WTC11 (cell line): ENCODE measurements around the gene ISLR. TPM values are rescaled to one million over a fixed set of nuclear protein-coding genes. Genes with fewer than 3 reads are reported as not detected.
A peak's percentile ranks its signal among the peaks of the same experiment; 100 is the strongest.

ENCODE experiments used
- ATAC-seq: fragments of 200-7000 bp; cut with Tn5 transposase; 2 replicates; pipeline ENCODE4 v1.10.0; 2021; ENCODE audit warnings: mild to moderate bottlenecking, moderate library complexity
- CTCF ChIA-PET: fragments of 300-600 bp; sonication (Branson Sonifier 250); formaldehyde crosslinking; loops from one replicate; lab custom pipeline; 2021; ENCODE audit warnings: antibody characterized with exemption; lab: Charles Lee
- POLR2A ChIA-PET: fragments of 350-600 bp; sonication (Branson Sonifier 250); formaldehyde crosslinking; loops from one replicate; lab custom pipeline; 2021; ENCODE audit warnings: antibody characterized with exemption; lab: Charles Lee
- DNase-seq: peaks from one replicate; pipeline ENCODE4 v3.0.0; 2021; ENCODE audit warnings: low spot score
- H3K27ac Mint-ChIP-seq: 2 replicates; pipeline ENCODE4 v1.8.0; 2021; ENCODE audit warnings: mixed read lengths
- H3K27me3 Mint-ChIP-seq: 2 replicates; pipeline ENCODE4 v1.8.0; 2021; ENCODE audit warnings: low read depth, mild to moderate bottlenecking, moderate library complexity, mixed read lengths
- H3K36me3 Mint-ChIP-seq: 2 replicates; pipeline ENCODE4 v1.8.0; 2021; ENCODE audit warnings: mixed read lengths
- H3K4me1 Mint-ChIP-seq: 2 replicates; pipeline ENCODE4 v1.8.0; 2022; ENCODE audit warnings: mixed read lengths
- H3K4me3 Mint-ChIP-seq: 2 replicates; pipeline ENCODE4 v1.8.0; 2021; ENCODE audit warnings: mild to moderate bottlenecking, moderate library complexity, mixed read lengths
- H3K9me3 Mint-ChIP-seq: 2 replicates; pipeline ENCODE4 v1.8.0; 2021; ENCODE audit warnings: mixed read lengths
- GRHL2 ChIP-seq: fragments of 250-450 bp; sonication (Bioruptor Pico); IDR thresholded peaks from 2 replicates; pipeline ENCODE4 v1.8.0; 2022; ENCODE audit warnings: mild to moderate bottlenecking, moderate library complexity; ENCODE audit not compliant: insufficient replicate concordance, severe bottlenecking
- MAX ChIP-seq: sonication (generic); formaldehyde crosslinking; IDR thresholded peaks from 2 replicates; pipeline ENCODE4 v1.8.0; 2022; ENCODE audit warnings: mild to moderate bottlenecking, missing genetic modification reagents
- MXD4 ChIP-seq: fragments of 250-450 bp; sonication (Bioruptor Pico); IDR thresholded peaks from 2 replicates; pipeline ENCODE4 v1.8.0; 2021; ENCODE audit warnings: mild to moderate bottlenecking, moderate library complexity, borderline replicate concordance
- NR3C1 ChIP-seq: sonication (generic); formaldehyde crosslinking; conservative IDR thresholded peaks from 2 replicates; pipeline ENCODE4 v1.8.1; 2023; ENCODE audit warnings: low read depth, mild to moderate bottlenecking, missing genetic modification reagents
- USF1 ChIP-seq: sonication (generic); formaldehyde crosslinking; IDR thresholded peaks from 2 replicates; pipeline ENCODE4 v1.8.0; 2022; ENCODE audit warnings: mild to moderate bottlenecking, missing genetic modification reagents
- USF2 ChIP-seq: sonication (generic); formaldehyde crosslinking; IDR thresholded peaks from 2 replicates; pipeline ENCODE4 v1.8.1; 2023; ENCODE audit warnings: mild to moderate bottlenecking, missing genetic modification reagents, moderate library complexity
- ZNF263 ChIP-seq: sonication (generic); formaldehyde crosslinking; IDR thresholded peaks from 2 replicates; pipeline ENCODE4 v1.8.1; 2022; ENCODE audit warnings: low read depth, mild to moderate bottlenecking, moderate library complexity, missing genetic modification reagents
- ZNF423 ChIP-seq: fragments of 250-450 bp; sonication (Bioruptor Pico); IDR thresholded peaks from 2 replicates; pipeline ENCODE4 v2.1.2; 2022; ENCODE audit warnings: mild to moderate bottlenecking, moderate library complexity
- total RNA-seq: library from RNA; stranded (reverse); gene quantifications from 3 replicates; pipeline ENCODE4 v1.2.3, GENCODE V29; 2021
- TF ChIP-seq, protein P1 (sequence below): sonication (generic); formaldehyde crosslinking; IDR thresholded peaks from 2 replicates; pipeline ENCODE4 v1.8.0; 2023; ENCODE audit warnings: missing genetic modification reagents, mild to moderate bottlenecking, borderline replicate concordance
- TF ChIP-seq, protein P2 (sequence below): sonication (generic); formaldehyde crosslinking; IDR thresholded peaks from 2 replicates; pipeline ENCODE4 v1.8.0; 2022; ENCODE audit warnings: missing genetic modification reagents
- TF ChIP-seq, protein P3 (sequence below): sonication (generic); formaldehyde crosslinking; IDR thresholded peaks from 2 replicates; pipeline ENCODE4 v1.8.0; 2023; ENCODE audit warnings: mild to moderate bottlenecking, missing genetic modification reagents

ISLR gene
- total RNA-seq, 1 experiment from 2014 or later: 0.63 TPM

DNA sequence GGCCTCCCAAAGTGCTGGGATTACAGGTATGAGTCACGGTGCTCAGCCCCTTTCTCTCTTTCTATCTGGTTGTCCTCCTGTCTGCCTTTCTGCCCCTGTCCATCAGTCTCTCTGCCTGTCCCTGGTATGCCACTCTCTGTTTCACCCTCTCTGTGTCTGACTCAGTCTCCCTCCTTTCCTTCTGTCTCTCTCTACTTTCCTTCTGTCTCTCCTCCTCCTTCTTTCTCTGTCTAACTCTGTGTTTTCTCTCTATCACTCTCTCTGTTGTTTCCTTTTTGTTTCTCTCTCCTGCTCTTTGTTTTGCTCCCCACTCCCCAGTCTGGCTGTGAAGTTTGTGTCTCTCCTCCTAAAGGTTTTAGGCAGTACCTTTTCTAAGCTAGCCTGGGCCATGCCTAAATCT lies 38.1 kb downstream of the ISLR start (continued):
- no peak for TF ChIP-seq USF1 (CRISPR knock-in tag)
- TF ChIP-seq GRHL2: no peak

DNA sequence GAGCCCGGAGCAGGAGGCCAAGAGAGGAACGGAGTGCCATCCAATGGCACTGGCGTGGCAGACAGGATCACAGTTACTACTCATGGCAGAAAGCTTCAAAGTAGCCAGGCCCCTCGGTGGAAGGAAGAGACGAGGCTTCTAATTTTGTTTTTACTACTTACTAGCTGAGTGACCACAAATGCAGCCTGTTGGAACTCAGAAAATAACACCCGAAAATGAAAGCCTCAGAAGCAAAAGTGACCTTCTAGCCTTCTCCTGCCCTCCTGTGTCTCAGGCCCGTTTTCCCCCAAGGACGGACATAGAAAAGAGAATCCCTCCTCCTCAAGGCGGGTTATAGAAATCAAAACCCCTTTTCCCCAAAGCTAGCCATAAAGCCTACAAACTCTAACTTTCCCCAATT lies 39.0 kb downstream of the ISLR start:
- DNase-seq (no peak), ATAC-seq (no peak)
- Mint-ChIP-seq H3K36me3 (peaks cover 8% of the 10 kb centered on the region; the same call in 1 of the 2 replicates), H3K4me3 (no peak overlapping the region), H3K9me3 (no peaks in the 10 kb centered on the region), H3K27me3 (peaks cover 37% of the 10 kb centered on the region), H3K4me1 (peaks cover 81% of the 10 kb centered on the region), H3K27ac (no peak overlapping the region)
- ChIA-PET CTCF (interaction anchor here (1.1 to 1.4 kb wide), 3 partner anchors 95 to 176 kb away, joined by 3 to 6 read pairs (median 4); no protein-coding TSS in a partner anchor), POLR2A (no interaction called here)
- TF ChIP-seq, protein P1, sequence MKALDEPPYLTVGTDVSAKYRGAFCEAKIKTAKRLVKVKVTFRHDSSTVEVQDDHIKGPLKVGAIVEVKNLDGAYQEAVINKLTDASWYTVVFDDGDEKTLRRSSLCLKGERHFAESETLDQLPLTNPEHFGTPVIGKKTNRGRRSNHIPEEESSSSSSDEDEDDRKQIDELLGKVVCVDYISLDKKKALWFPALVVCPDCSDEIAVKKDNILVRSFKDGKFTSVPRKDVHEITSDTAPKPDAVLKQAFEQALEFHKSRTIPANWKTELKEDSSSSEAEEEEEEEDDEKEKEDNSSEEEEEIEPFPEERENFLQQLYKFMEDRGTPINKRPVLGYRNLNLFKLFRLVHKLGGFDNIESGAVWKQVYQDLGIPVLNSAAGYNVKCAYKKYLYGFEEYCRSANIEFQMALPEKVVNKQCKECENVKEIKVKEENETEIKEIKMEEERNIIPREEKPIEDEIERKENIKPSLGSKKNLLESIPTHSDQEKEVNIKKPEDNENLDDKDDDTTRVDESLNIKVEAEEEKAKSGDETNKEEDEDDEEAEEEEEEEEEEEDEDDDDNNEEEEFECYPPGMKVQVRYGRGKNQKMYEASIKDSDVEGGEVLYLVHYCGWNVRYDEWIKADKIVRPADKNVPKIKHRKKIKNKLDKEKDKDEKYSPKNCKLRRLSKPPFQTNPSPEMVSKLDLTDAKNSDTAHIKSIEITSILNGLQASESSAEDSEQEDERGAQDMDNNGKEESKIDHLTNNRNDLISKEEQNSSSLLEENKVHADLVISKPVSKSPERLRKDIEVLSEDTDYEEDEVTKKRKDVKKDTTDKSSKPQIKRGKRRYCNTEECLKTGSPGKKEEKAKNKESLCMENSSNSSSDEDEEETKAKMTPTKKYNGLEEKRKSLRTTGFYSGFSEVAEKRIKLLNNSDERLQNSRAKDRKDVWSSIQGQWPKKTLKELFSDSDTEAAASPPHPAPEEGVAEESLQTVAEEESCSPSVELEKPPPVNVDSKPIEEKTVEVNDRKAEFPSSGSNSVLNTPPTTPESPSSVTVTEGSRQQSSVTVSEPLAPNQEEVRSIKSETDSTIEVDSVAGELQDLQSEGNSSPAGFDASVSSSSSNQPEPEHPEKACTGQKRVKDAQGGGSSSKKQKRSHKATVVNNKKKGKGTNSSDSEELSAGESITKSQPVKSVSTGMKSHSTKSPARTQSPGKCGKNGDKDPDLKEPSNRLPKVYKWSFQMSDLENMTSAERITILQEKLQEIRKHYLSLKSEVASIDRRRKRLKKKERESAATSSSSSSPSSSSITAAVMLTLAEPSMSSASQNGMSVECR (CRISPR knock-in tag): no peak
- TF ChIP-seq, protein P2, sequence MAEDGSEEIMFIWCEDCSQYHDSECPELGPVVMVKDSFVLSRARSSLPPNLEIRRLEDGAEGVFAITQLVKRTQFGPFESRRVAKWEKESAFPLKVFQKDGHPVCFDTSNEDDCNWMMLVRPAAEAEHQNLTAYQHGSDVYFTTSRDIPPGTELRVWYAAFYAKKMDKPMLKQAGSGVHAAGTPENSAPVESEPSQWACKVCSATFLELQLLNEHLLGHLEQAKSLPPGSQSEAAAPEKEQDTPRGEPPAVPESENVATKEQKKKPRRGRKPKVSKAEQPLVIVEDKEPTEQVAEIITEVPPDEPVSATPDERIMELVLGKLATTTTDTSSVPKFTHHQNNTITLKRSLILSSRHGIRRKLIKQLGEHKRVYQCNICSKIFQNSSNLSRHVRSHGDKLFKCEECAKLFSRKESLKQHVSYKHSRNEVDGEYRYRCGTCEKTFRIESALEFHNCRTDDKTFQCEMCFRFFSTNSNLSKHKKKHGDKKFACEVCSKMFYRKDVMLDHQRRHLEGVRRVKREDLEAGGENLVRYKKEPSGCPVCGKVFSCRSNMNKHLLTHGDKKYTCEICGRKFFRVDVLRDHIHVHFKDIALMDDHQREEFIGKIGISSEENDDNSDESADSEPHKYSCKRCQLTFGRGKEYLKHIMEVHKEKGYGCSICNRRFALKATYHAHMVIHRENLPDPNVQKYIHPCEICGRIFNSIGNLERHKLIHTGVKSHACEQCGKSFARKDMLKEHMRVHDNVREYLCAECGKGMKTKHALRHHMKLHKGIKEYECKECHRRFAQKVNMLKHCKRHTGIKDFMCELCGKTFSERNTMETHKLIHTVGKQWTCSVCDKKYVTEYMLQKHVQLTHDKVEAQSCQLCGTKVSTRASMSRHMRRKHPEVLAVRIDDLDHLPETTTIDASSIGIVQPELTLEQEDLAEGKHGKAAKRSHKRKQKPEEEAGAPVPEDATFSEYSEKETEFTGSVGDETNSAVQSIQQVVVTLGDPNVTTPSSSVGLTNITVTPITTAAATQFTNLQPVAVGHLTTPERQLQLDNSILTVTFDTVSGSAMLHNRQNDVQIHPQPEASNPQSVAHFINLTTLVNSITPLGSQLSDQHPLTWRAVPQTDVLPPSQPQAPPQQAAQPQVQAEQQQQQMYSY (CRISPR knock-in tag): peak; percentile 36; the same call in 1 of the 2 replicates

DNA sequence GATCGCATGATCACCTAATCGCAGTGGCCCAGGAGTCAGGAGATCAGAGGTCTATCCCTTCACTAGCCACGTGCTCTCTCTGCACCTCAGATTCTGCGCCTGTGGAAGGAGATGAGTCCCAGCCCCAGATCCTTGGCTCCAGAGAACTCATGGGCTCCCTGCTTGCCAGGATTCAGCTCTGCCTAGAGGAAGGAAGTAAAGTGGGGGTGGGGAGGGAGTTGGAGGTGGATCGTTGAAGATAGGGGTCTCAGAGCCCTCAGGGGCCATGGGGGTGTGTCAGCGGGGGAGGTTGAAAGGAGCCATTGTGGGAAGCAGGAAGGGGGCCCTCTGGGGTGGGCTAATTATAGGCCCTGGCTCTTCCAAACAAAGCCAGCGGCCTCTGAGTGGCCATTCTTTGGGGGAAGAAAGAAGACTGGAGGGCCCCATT lies 40.4 kb downstream of the ISLR start:
- peaks cover 8% of the 10 kb centered on the region; the same call in 1 of the 2 replicates for H3K36me3 Mint-ChIP-seq
- ATAC-seq (peak; percentile 51), DNase-seq (peak; percentile 35)
- H3K4me1 Mint-ChIP-seq: peaks cover 72% of the 10 kb centered on the region
- no peaks in the 10 kb centered on the region for H3K9me3 Mint-ChIP-seq
- H3K4me3 Mint-ChIP-seq: peak overlapping the region; percentile 7
- H3K27ac Mint-ChIP-seq: peak overlapping the region; percentile 37; the same call in 1 of the 2 replicates
- H3K27me3 Mint-ChIP-seq: peaks cover 36% of the 10 kb centered on the region
- TF ChIP-seq ZNF423 (peak; percentile 76), USF2 (CRISPR knock-in tag) (peak; percentile 51; the same call in 1 of the 2 replicates), MAX (CRISPR knock-in tag) (peak; percentile 56; the same call in 1 of the 2 replicates), NR3C1 (CRISPR knock-in tag) (peak; percentile 58; the same call in 1 of the 2 replicates), ZNF263 (CRISPR knock-in tag) (no peak), MXD4 (no peak), USF1 (CRISPR knock-in tag) (0 out of 2 replicates have a peak, but pooled peaks have one; percentile 12)
- TF ChIP-seq, protein P2 (CRISPR knock-in tag): peak; percentile 71
- TF ChIP-seq, protein P3, sequence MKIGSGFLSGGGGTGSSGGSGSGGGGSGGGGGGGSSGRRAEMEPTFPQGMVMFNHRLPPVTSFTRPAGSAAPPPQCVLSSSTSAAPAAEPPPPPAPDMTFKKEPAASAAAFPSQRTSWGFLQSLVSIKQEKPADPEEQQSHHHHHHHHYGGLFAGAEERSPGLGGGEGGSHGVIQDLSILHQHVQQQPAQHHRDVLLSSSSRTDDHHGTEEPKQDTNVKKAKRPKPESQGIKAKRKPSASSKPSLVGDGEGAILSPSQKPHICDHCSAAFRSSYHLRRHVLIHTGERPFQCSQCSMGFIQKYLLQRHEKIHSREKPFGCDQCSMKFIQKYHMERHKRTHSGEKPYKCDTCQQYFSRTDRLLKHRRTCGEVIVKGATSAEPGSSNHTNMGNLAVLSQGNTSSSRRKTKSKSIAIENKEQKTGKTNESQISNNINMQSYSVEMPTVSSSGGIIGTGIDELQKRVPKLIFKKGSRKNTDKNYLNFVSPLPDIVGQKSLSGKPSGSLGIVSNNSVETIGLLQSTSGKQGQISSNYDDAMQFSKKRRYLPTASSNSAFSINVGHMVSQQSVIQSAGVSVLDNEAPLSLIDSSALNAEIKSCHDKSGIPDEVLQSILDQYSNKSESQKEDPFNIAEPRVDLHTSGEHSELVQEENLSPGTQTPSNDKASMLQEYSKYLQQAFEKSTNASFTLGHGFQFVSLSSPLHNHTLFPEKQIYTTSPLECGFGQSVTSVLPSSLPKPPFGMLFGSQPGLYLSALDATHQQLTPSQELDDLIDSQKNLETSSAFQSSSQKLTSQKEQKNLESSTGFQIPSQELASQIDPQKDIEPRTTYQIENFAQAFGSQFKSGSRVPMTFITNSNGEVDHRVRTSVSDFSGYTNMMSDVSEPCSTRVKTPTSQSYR: peak; percentile 45; the same call in 1 of the 2 replicates
- ChIA-PET CTCF (interaction anchor here (0.6 to 1.0 kb wide), 3 partner anchors 90 to 185 kb away, joined by 3 to 4 read pairs (median 3); no protein-coding TSS in a partner anchor), POLR2A (interaction anchor here (1.0 kb wide), 2 partner anchors 11 to 106 kb away, joined by 3 to 4 read pairs; partner anchors contain the start of gene STRA6)
